Measurements from ENCODE around the gene ASF1B.

GRCh38 chr19:14102756-14103155, 33.6 kb downstream of the ASF1B start:
- TF ChIP-seq CTCF (IDR thresholded peaks at IDR 0.05), result no peak
- TF ChIP-seq POLR2A (IDR thresholded peaks at IDR 0.05), result no peak
